Mesenteric fat pad (tissue), 1 donor: Measurements from ENCODE around the gene TIMM50. TPM values are rescaled to one million over a fixed set of nuclear protein-coding genes. Genes with fewer than 3 reads are reported as not detected.
"Not testable (repeated sequence)": the region's sequence is repeated elsewhere in the genome, so short reads cannot be mapped to it uniquely, and the experiment has no call there.

Experiments
- DNase-seq: peaks from one replicate; pipeline ENCODE4 v3.0.0-alpha.2; 2020; ENCODE audit warnings: low spot score
- total RNA-seq: library from RNA; stranded (reverse); fragmentation: NEBNext Ultra II Directional; extraction: Animal tissue kit (Norgen Biotek cat#: 25700); gene quantifications from one replicate; pipeline ENCODE4 v1.2.1, GENCODE V29; 2021
- donor health status: DM: yes; HTN: yes; CAD: no.

Gene TIMM50
- total RNA-seq, 1 donor from 2014 or later: 58.4 TPM

DNA sequence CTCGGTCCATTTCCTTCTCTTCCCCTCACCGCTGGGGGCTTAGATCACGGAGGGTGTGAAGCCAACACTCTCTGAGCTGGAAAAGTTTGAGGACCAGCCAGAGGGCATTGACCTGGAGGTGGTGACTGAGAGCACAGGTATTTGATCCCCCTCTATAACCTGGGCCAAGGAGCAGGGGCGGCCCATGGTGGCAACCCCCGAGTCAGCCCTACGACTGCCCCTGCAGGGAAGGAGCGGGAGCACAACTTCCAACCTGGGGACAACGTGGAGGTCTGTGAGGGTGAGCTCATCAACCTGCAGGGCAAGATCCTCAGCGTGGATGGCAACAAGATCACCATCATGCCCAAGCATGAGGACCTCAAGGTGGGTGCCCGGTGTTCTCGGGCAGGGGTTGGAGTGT, 11.6 kb upstream of the TIMM50 start:
- no peak for DNase-seq

DNA sequence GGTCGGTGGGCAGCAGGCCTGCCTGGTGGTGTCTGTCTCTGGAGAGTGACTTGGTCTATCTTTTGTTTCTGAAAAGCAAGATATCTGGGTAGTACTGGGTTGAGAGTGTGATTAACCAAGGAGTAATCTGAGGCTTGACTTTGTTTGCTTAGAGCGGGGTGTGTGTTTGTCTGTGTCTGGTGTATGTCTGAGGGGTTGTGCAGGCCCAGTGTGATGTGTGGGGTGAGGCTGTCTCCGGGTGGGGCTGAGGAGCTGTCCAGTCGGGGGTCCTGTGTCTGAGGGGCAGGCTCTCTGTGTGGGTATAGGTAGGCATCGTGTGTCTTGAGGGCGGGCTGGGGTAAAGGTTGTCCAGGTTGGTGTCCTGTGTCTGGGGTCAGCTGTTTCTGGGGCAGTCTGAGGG, 11.1 kb upstream of the TIMM50 start:
- DNase-seq: no peak

DNA sequence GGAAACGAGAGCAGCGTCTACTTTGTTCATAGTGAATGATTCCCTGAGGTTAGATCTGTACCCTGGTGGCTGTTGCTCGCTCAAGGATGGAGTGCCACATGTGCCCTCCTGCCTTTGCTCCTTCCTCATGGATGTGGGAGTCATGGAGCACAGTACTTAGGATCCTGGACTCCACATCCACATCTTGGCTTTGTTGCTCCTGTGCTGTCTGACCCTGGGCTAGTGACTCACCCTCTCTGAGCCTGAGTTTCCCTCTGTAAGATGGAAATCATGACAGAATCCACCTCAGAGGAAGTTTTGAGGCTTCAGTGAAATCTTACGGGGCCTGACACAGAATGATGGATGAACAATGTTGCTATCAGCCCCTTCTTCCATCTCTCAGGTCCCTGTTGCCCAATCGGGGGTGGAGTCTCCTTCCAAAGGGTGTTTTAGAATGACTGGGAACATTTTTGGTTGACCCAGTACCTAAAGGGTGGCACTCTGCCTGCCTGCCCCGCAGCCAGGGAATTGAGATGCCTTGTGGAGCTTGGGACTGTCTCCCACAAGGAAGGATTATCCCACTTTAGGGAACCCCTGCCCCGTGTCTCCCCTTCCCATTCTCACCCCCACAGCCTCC, 9.8 kb upstream of the TIMM50 start:
- no peak for DNase-seq

DNA sequence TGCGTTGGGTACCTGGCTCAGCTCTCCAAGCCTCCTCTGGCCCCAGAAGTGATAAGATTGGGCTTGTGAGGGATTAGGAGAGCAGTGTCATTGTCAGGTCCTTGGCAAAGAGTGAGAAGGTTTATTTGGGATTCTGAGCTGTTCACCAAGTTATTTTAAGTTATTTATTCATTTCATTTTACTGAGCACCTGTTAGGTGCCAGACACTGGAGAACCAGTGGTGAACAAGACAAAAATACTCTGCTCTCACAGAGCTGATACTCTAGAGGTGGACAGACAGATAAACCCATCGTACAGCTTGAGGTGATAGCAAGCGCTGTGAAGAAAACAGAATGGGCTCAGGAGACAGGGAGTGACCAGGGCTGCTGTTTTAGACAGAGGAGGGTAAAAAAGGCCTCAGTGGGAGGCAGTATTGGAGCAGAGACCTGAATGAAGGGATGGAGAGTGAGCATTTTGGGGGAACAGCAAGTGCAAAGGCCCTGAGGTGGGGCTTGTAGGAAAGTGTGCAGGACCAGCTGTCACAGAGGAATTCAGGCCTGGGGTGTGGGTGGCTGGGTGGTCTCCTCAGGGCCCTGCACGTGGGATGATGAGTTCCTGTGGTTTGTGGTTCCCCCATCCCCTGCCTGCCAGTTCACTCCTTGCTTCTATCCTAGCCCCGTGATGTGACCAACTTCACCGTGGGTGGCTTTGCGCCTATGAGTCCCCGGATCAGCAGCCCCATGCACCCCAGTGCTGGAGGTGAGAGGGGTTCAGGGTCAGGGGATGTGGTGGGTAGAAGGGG, 8.7 kb upstream of the TIMM50 start:
- no peak for DNase-seq

DNA sequence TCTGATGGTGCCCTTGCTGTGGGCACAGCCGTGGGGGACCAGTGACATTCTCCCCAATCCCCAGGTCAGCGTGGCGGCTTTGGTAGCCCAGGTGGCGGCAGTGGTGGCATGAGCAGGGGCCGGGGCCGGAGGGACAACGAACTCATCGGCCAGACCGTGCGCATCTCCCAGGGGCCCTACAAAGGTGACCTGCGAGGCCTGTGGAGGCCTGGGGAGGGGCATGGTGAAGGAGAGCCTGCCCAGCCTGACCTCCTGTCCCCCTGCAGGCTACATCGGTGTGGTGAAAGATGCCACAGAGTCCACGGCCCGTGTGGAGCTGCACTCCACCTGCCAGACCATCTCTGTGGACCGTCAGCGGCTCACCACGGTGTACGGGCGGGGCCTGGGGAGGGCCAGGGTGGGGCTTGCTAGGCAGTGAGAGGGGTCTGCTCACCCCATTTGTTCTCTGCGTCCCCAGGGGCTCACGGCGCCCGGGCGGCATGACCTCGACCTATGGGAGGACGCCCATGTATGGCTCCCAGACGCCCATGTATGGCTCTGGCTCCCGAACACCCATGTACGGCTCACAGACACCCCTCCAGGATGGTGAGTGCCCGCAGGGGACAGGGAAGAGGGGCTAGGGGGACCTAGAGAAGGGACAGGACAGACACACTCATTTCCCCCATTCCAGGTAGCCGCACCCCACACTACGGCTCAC, 7.7 kb upstream of the TIMM50 start:
- no peak for DNase-seq

DNA sequence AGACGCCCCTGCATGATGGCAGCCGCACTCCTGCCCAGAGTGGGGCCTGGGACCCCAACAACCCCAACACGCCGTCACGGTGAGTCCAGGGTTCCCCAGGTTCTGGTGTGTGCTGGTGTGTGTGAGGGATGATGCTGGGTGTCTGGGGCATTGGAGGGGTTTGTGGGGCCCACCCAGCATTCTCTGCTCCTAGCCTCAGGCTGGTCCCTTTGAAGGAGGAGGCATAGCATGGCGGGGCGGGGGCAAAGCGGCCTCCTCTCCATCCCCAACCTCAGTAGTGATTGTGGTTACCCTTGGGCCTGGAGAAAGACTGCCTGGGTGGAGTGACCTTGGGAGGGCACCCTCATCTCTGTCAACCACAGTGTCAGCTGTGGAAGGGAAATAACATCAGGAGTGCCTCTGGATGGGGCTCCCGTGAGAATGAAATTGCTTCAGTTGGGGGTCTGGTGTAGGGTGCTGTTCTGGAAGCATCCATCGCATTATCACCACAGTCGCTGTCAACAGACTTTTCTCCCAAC, 7.1 kb upstream of the TIMM50 start:
- DNase-seq: no peak

DNA sequence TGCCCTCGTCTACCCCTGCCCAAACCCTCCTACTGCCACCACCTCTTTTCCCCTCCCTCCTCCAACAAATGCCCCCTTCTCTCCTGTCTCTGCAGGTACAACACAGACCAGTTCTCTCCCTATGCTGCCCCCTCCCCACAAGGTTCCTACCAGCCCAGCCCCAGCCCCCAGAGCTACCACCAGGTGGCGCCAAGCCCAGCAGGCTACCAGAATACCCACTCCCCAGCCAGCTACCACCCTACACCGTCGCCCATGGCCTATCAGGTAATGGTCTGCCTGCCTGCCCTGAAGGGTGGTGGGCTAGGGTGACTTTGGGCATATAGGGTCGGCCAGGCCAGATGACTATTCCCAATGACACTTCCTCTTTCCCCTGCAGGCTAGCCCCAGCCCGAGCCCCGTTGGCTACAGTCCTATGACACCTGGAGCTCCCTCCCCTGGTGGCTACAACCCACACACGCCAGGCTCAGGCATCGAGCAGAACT, 6.5 kb upstream of the TIMM50 start:
- DNase-seq: no peak

DNA sequence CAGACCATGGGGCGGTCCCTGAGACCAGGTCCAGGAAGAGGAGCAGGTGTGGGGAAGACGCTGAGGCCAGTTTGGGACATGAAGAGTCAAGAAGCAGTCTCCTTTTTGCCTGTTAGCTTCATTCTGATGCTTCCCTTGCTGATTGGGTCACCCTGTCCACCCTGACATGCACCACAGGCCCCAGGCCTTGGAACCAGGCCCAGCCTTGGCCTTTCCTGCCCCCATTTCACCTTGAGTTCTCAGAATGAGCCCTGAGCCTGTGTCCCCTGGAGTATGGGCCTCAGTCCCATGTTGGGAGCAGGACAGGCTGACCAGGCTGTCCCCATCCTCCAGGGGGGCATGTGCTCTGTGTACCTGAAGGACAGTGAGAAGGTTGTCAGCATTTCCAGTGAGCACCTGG, 4.9 kb upstream of the TIMM50 start:
- no peak for DNase-seq

DNA sequence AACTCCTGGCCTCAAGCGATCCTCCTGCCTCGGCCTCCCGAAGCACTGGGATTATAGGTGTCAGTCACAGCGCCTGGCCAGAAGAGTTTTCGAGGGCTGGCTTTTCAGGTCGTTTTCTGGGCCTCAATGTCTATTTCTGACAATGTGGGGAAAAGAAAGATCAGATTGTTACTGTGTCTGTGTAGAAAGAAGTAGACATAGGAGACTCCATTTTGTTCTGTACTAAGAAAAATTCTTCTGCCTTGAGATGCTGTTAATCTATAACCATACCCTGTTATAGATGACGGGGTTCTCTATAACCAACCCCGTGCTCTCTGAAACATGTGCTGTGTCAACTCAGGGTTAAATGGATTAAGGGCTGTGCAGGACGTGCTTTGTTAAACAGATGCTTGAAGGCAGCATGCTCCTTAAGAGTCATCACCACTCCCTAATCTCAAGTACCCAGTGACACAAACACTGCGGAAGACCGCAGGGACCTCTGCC, 1.3 kb upstream of the TIMM50 start:
- not testable (repeated sequence) for DNase-seq

DNA sequence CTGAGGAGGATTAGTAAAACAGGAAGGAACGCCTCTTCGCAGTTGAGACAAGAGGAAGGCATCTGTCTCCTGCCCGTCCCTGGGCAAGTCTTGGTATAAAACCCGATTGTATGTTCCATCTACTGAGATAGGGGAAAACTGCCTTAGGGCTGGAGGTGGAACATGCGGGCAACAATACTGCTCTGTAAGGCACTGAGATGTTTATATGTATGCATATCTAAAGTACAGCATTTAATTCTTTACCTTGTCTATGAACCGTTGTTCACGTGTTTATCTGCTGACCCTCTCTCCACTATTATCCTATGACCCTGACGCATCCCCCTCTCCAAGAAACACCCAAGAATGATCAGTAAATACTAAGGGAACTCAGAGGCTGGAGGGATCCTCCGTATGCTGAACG, 722 bp upstream of the TIMM50 start:
- DNase-seq: no peak

DNA sequence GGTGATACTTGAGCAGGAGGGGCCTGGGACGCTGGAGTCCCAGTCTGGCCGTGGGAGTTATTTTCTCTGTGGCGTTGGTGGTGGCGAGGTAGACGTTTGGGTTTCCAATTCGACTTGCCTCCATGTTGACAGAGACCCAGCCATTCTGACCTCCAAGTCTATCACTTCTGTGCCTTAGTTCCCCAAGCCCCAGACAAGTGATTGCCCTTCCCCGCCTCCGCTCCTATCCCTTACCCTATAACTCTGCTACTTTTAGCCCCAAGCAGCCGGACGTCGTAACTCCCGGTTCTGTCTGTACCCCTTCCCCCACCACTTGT, 549 bp downstream of the TIMM50 start:
- DNase-seq: no peak

DNA sequence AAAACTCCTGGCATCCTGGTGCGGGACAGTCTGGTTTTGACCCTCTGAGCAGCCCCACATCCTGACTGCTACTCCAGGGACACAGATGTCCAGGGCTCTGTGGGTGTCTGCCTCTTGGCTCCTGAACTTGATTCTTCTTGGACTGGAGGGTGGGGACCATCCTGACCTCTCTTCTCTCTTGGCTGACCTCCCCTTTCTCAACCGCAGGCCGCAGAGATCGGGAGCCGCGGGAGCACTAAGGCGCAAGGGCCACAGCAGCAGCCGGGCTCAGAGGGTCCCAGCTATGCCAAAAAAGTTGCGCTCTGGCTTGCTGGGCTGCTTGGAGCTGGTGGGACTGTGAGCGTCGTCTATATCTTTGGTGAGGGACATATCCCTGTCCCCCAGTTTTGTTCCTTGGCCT, 1.0 kb downstream of the TIMM50 start:
- no peak for DNase-seq

DNA sequence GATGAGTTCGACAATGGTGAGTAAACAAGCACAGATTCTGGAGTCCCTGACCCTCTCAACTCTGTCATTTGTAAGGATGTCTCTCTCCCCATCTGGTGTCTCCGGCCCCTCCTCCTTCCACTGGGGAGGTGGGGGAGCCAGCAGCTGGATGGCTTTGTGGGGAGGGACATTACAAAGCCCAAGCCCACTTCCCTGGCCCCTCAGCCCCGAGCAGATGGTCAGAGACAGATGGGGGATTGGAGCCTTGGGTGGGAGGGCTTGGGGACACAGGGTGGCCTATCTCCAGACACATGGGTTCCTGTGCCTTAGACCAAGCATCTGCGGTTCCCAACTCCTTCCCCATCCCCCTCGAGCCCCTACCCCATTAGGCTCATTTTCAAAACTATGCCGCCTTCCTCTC, 2.5 kb downstream of the TIMM50 start:
- no peak for DNase-seq

DNA sequence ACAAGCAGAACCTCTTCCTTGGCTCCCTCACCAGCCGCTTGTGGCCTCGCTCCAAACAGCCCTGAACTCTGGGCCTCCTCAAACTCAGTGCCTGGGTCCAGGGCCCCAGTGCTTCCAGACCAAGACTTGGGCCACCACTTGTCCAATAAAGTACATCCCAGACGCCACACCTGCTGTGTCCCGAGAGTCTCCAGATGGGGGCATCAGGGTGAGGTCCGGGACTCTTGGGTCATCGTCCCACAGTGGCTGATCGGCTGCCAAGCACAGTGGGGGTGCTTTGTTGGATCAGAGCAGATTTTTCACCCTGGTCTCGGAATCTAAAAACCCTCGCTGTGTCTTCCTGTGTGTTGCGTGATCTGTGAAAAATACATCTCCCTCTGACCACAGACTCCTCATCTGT, 9.1 kb downstream of the TIMM50 start:
- DNase-seq: no peak

DNA sequence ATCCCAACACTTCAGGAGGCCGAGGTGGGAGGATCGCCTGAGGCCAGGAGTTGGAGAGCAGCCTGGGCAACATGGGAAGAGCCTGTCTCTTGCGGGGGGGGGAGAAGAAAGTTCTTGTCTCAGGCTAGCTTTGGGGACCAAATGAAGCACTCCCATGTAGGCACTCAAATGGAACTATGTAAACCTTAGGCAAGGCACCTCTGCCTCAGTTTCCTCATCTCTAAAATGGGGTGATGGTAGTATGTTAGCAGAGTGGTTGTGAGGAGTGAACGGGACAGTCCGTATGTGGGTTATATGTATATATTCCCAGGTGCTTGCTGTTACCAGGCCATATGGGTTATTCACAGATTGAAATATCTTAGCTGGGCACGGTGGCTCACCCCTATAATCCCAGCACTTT, 11.6 kb downstream of the TIMM50 start:
- DNase-seq: no peak

DNA sequence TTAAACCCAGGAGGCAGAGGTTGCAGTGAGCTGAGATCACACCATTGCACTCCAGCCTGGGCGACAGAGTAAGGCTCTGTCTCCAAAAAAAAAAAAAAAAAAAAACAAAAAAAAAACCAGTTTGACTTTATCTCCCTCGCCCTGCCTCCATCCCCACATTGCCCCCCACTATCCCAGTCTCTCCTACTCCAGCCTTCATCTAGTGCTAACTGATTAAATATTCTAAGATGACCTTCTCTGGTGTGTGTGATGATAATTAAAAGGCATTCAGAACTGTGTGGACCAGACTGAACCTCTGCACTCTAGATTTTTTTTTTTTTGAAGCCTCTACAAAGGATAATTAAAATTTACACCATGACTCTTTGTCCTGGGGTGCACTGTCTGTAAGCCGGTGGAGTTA, 12.2 kb downstream of the TIMM50 start:
- DNase-seq: no peak

DNA sequence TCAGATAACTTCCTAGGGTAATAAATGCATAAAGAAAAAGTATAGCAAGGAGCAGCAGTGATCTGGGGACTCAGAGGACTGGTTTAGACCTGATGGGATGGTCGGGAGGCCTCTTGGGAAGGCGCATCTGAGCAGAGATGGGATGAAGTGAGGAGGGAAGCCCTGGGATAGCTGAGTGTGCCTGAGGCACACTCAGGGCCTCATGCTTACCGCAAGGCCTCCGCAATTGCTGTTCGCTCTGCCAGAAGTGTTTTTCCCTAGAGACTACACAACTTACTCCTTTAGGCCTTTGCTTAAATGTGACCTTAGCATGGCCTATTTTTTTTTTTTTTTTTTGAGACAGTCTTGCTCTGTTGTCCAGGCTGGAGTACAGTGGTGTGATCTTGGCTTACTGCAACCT, 14.0 kb downstream of the TIMM50 start:
- no peak for DNase-seq

DNA sequence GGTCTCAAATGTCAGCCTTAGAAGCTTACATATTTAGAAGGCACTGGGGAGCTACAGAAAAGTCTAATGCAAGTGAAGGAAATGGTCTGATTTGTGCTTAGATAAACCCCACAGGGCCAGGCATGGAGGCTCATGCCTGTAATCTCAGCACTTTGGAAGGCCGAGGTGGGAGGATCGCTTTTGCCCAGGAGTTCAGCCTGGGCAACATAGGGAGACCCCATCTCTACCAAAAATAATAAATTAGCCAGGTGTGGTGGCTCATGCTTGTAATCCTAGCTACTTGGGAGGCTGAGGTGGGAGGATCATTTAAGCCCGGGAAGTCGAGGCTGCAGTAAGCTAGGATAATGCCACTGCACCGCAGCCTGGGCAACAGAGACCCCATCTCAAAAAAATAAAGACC, 15.4 kb downstream of the TIMM50 start:
- no peak for DNase-seq

DNA sequence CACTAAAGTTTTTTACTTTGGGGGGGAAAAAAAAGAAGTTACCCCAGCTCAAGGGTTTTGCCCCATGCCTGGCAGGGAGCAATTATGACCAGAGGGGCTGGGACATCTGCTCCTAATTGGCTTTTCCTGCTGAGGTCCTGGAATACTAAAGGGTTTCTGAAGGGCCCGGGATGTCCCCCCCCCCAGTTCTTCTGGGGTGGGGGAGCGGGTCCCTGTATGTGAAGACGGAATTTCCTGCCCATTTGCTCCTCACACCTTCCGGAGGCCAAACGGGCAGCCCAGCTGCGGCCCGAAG, 17.0 kb downstream of the TIMM50 start:
- DNase-seq: no peak

DNA sequence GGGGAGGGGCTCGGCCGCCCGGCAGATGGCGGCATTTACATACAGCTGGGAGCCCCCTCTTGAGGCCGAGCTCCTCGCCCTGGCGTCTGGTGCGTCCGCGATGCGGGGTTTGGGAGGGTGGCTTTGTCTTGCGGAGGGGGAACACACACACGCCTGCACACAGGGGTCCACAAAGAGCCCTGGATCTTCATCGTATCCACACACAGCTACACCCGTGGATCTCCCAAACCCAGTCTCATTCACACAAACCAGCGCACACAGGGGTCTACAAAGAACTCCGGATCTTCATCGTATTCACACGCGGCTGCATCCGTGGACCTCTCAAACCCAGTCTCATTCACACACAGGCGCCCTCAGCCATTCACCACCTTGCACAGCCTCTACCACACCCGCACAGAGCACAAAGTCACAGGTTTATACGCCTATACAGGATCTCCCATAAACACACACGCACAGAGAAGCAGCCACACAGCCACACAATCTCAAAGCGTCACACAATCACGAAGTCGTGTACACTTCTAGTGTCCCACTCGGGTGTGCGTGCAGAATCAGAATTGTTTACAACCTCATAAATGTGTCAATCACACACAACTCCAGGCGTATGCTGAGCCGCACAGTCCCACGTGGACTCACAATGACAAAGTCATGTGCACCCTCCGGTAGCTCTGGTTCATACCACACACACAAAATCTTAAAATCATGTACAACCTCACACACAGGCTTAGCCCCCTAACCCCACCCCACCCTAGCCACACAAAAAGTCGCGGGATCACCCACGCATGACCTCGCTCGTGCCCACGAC, 17.6 kb downstream of the TIMM50 start:
- DNase-seq: no peak

DNA sequence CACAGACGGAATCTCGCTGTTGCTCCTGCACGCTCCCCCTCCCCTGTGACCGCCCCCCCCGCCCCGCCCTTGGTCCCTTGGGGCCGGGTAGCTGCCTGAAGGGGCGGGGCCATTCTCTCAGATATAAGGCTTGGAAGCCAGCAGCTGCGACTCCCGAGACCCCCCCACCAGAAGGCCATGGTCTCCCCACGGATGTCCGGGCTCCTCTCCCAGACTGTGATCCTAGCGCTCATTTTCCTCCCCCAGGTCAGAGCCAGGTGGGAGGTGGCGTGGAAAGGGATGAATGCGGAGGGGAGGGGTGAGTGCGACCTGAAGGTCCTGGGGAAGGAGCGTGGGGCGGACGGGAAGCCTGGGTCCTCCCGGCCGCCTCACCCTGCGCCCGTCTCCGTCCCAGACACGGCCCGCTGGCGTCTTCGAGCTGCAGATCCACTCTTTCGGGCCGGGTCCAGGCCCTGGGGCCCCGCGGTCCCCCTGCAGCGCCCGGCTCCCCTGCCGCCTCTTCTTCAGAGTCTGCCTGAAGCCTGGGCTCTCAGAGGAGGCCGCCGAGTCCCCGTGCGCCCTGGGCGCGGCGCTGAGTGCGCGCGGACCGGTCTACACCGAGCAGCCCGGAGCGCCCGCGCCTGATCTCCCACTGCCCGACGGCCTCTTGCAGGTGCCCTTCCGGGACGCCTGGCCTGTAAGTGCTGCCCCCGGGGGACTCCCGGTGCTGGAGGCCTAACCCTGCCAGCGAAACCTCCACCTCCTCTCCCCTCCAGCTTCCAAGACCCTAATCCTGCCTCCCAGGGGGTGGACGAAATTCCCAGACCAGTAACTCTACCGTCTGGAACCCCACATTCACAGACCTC, 18.4 kb downstream of the TIMM50 start, which contains the start of gene DLL3:
Gene DLL3 (plus strand): TSS at position 150 of the 845 bp plus-strand sequence. CDS start 28 bp downstream, at position 178.
- DNase-seq: no peak
